Dedifferentiated amniotic fluid mesenchymal stem cell (primary cell): ENCODE measurements around the gene EDEM2.
A peak's percentile ranks its signal among the peaks of the same experiment; 100 is the strongest.
"Not testable (repeated sequence)": the region's sequence is repeated elsewhere in the genome, so short reads cannot be mapped to it uniquely, and the experiment has no call there.

Experiments
- DNase-seq: peaks from one replicate; pipeline ENCODE4 v3.0.0-alpha.2; 2016; ENCODE audit errors: extremely low spot score

The EDEM2 gene, protein sequence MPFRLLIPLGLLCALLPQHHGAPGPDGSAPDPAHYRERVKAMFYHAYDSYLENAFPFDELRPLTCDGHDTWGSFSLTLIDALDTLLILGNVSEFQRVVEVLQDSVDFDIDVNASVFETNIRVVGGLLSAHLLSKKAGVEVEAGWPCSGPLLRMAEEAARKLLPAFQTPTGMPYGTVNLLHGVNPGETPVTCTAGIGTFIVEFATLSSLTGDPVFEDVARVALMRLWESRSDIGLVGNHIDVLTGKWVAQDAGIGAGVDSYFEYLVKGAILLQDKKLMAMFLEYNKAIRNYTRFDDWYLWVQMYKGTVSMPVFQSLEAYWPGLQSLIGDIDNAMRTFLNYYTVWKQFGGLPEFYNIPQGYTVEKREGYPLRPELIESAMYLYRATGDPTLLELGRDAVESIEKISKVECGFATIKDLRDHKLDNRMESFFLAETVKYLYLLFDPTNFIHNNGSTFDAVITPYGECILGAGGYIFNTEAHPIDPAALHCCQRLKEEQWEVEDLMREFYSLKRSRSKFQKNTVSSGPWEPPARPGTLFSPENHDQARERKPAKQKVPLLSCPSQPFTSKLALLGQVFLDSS

DNA sequence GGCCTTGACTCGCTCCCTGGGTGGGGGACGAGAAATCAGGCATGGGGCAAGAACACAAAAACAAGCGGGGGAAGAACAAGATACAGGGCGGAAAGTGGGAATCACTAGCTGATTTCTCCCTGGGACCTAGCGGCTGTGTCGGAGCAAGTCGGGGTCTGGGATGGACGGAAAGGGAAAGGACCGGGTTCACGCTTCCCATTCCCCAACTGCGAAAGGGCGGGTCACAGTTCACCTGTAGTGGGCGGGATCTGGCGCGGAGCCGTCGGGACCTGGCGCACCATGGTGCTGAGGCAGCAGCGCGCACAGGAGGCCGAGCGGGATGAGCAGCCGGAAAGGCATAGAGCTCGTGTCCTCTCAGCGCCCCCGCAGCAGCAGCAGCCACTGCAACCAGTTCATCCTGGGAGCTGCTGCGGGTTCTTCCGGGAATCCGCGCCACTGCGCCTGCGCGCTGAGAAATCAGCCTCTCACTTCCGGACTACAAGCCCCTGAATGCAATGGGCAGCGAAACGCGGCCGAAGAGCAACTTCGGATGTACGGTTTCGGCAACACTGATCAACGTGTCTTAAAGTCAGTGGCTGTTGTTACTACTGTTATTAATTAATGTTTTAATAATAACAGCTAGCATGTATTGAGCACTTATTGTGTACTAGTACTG lies at the start of gene EDEM2:
EDEM2 (minus strand) TSS at position 417 of the 655 bp plus-strand sequence; CDS start at position 339, 78 bp downstream.
- peak; percentile 94 for DNase-seq

DNA sequence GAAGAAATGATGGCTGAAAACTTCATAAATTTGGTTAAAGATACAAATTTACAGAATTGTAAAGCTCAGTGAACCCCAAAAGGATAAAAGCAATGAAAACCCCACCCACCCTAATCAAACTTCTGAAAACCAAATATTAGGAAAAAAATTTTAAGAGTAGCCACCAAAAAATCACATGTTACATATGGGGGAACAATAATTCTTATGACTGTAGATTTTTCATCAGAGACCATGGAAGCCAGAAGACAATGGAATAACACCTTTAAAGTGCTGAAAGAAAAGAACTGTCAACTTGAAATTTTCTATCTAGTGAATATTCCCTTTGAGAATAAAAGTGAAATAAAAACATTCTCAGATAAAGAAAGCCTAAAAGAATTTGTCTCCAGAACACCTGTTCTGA lies 49.2 kb upstream of the EDEM2 start:
- DNase-seq = no peak

DNA sequence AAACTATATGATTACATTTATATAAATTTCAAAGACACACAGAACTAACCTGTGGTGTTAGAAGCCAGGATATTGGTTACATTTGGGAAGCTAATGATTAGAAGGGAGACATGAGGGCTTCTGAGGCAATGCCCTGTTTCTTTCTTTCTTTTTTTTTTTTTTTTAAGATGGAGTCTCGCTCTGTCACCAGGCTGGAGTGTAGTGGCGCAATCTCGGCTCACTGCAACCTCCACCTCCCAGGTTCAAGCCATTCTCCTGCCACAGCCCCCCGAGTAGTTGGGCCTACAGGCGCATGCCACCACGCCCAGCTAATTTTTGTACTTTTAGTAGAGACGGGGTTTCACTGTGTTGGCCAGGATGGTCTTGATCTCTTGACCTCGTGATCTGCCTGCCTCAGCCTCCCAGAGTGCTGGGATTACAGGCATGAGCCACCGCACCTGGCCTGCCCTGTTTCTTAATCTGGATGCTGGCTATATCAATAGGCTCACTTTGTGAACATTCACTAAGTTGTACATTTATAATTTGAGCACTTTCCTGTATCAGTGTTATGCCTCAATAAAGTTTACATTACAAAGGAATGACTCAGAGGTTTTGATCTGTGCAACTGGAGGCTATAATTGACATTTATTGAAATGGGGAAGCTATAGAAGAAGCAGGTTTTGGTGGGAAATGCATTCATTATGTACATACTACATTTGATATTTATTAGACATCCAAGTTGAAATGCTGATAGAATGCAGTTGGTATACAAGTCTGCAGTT lies 46.1 kb upstream of the EDEM2 start:
- DNase-seq = not testable (repeated sequence)

DNA sequence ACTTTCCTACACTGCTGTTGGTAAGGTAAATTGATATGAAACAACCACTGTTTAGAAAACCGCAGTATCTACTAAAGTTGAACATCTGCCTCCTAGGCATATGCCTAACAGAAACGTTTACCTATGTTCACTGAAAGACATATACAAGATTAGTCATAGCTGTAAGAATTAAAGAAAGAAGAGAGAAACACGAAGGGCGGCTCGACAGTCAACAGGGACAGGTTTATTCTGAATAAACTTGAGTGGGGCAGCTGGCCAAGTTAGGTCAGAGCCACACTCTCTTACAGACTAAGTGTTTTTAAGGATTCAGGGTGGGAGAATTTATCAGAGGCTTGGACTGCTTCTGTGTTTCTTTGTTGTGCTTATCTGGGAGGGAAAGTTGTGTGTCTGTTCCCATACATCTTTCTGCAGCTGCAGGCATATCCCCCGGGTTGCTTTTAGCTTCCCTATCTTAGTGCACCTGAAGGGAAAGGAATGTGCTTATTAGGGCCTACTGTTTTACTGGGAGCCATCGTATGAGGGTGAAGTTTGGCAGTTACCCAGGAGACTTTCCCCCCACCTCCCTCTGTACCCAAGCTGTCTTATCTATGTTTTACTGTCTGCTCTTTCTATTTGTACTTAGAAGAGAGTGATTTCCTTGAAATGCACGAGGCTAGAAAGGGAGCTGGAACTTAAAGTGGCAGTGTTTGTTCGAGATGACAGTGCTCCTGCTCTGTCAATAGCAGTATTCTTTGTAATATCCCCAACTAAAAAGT lies 45.2 kb upstream of the EDEM2 start:
- DNase-seq = no peak

DNA sequence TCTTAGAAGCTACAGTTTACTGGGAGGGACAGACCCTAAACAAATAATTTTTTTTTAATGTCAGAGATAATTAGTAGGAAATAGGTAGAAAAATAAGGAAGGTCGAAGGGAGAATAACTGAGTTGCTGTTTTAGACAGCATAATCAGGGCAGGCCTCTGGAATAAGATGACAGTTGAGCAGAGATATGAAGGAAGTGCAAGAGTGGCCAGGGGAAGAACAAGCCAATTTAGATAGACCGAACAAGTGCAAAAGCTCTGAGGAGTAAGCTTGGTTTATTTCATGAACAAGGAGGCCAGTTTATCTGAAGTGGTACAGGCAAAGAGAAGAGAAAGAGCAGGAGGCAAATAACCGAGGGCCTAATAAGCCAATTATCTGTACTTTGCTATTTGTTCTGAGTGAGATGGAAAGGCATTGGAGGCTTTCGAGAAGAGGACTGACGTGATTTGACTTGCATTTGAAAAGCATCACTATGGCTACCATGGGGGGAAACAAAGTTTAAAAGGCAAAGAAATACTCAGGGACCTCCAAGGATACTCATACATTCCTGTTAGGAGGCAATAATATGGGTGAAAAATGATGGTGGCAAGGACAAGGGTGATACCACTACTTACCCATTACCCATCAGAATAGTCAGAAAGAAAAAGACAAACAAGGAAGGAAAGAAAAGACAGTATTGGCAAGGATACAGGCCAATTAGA lies 44.4 kb upstream of the EDEM2 start:
- DNase-seq = no peak

DNA sequence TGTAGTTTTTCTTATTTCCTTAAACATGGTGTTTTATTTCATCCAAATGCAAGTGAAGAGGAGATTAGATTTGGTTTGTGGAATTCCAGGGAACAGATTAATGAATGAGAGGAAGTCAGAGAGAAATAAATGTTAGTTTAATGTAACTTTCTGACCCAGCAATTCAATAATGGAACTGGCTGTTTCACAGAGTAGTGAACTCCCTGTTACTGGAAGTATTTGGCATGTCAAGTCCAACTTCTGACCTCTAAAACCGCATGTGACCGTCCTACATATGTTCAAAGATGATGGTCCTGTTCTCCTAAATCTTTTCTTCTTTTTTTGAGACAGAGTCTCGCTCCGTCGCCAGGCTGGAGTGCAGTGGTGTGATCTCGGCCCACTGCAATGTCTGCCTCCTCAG lies 43.4 kb upstream of the EDEM2 start:
- no peak for DNase-seq

DNA sequence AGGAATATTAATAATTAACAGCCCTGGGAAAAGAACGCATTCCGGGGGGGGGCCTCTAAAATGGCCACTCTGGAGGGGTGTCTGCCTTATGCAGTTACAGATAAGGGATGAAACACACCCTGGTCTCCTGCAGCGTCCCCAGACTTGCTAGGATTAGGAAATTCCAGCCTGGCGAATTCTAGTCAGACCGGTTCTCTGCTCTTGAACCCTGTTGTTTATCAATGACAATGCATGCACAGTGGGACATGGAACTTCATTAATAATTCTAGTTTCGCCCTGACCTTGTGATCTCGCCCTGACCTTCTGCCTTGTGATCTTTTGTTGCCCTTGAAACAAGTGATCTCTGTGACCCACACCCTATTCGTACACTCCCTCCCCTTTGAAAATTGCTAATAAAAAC lies 42.1 kb upstream of the EDEM2 start:
- not testable (repeated sequence) for DNase-seq

DNA sequence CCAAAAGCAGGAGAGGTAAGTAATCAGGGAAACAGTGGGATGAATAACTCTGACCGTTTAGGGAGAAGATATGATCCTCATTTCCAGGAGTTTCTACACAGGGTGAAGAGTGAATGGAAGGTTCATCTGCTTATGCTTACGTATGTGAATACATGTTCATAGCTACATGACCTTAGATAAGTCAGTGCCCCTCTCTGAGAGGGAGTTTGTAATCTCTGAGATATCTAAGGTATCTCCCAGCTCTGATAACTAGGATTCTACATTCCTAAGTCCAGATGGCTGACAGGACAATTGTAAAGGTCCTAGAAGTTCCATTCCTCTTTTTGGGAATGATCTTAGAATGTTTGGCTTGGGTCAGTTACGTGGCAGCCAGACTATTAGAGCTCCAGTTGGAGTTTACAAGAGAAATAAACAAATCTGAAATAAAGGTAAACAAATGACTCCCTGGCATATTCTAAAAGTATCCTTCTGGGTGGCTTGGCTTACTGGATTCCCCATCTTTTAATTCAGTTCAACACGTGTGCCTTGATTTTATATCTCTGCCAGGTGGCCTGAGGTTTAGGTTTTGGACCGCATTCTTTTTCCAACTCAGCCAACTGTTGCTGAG lies 40.6 kb upstream of the EDEM2 start:
- no peak for DNase-seq

DNA sequence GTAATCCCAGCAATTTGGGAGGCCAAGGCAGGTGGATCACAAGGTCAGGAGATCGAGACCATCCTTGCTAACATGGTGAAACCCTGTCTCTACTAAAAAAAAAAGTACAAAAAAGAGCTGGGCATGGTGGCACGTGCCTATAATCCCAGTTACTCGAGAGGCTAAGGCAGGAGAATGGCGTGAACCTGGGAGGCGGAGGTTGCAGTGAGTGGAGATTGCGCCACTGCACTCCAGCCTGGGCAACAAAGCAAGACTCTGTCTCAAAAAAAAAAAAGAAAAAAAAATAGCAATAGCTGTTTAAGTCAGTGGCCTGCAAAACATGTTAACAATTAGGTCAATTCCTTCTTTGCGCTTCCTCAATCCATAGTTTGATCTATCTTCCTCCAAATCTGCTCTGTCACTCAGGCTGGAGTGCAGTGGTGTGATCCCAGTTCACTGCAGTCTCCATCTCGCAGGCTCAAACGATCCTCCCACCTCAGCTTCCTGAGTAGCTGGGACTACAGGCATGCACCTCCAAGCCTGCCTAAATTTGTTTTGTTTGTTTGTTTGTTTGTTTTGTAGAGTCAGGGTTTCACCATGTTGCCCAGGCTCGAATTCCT lies 39.7 kb upstream of the EDEM2 start:
- not testable (repeated sequence) for DNase-seq

DNA sequence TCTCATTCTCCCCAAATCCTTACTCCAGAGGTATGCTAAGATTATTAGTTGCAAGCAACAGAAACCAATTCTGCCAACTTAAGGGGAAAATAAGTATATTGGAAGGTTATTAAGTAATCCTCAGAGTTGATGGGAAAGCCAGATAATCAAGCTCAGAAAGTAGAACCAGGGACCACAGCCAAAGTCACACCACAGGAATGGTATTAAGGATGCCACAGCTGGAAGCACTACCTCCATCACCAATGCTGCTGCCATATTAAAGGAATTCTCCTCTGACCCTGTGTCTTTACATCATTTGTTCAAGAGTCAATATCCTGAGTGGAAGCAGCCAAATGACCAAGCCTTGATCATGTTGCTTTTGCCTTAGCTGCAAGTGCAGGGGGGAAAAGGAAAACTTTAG lies 34.6 kb upstream of the EDEM2 start:
- no peak for DNase-seq

DNA sequence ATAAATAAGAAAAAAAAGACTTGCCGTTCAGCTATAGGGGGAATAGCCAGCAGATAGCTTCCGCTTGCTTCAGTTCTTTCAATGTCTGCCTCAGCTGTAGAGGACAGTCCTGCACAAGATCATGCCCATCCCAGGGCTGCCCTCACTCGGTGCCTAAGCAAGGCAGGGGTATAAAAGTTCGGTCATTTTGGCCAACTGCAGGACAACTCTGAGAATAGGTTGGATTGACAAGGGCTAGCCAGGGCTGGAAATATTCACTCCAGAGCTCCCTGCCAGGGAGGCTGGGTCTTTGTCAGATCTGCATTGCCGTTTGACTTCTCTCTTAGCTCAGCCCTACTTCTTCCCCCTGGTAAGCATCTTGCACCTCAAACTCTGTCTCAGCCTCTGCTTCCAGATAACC lies 33.1 kb upstream of the EDEM2 start:
- DNase-seq = no peak

DNA sequence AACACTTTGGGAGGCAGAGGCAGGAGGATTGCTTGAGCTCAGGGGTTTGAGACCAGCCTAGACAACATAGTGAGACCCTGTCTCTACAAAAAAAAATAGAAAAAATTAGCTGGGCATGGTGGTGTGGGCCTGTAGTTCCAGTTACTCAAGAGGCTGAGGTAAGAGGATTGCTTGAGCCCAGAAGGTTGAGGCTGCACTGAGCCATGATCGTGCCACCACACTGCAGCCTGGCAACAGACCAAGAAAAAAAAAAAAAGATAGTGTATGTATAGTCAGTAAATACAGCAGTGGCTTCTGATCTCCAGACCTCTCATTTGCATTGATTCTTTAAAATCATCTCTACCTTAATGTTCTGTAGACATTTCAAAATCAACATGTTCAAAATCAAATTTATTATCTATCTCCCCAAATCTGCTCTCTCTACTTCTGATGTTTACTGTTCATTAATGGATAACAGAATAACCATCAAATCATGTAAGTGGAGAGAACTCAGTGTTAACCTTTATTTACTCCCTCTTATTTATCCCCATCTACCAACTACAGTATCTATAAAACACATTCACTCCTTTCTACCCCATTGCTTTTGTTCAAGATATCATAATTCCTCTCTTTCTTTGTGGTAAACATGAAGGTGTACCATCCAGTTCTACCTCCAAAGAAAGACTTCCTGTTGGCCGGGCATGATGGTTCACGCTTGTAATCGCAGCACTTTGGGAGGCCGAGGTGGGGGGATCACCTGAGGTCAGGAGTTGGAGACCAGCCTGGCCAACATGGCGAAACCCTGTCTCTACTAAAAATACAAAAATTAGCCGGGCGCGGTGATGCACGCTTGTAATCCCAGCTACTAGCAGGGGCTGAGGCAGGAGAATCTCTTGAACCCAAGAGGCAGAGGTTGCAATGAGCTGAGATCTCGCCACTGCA lies 32.4 kb upstream of the EDEM2 start:
- DNase-seq = no peak

DNA sequence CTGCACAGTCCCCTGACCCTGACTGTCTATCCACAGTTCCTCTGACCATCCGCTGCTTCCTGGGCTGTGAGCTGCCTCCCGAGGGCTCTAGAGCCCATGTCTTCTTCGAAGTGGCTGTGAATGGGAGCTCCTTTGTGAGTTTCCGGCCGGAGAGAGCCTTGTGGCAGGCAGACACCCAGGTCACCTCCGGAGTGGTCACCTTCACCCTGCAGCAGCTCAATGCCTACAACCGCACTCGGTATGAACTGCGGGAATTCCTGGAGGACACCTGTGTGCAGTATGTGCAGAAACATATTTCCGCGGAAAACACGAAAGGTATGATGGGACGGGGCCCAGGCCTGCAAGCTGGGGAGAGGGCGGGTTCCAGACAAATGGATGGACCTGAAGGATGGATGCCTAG lies 29.0 kb upstream of the EDEM2 start:
- DNase-seq = no peak

DNA sequence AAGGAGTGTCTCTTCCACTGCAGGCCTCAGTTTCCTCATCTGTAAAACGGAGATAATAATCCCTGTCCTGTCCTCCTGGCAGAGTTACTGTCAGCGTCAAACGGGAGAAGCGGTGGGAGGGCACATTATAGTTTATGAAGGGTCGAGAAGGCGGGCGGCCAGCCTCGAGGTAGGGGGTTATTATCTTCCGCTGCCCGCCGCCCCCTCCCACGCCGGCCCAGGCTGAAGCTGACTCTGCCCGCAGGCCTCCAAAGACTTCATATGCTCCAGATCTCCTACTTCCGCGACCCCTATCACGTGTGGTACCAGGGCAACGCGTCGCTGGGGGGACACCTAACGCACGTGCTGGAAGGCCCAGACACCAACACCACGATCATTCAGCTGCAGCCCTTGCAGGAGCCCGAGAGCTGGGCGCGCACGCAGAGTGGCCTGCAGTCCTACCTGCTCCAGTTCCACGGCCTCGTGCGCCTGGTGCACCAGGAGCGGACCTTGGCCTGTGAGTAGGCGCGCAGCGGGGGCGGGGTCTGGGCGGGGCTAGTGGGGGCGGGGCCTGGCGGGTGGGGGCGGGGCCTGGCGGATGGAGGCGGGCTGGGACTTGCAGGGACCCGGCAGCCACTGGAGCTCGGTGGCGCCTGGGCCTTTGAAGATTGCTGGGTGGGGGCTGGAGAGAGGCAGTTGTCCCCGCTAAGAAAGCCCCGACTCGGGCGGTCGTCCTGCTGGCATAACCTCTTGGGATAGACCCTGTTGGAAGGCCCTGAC lies 27.5 kb upstream of the EDEM2 start:
- no peak for DNase-seq

DNA sequence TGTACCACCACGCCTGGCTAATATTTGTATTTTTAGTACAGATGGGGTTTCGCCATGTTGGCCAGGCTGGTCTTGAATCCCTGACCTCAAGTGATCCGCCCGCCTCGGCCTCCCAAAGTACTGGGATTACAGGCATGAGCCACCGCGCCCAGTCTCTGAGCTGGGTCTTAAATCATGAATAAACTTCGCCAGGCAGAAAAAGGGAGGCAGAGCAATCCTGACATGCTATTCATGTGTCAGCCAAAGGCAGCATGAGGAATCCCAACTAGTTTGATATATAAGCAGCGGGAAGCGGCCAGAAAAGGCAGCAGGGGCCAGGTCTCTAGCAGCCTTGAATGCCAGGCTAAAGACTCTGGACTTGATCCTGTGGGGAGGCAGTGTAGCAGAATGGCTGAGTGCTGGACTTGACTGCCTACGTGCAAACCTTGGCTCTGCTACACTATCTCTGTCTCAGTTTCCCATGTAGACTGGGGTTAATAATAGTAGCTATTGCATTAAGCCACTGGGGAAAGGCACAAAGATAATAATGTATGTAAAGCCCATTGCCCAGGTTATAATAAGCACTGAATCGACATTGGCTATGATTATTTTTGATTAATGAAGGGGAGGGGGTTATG lies 26.5 kb upstream of the EDEM2 start:
- DNase-seq = no peak

DNA sequence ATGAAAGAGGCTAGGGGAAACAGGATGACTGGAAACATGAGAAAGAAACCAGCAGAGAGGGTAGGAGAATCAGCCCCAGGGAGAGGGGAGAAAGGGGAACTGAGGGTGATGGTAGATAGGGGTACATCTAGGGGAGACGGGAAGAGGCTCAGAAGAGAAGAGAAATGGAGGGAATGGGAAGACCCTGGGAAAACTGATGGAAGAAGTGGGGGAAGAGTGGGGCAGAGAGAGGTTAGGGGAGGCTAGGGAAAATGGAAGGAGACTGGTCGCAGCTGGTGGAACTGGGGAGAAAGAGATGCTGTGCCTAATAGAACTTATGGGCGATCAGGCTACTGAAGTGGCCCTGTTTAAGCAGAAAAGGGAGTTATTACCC lies 25.3 kb upstream of the EDEM2 start:
- no peak for DNase-seq

DNA sequence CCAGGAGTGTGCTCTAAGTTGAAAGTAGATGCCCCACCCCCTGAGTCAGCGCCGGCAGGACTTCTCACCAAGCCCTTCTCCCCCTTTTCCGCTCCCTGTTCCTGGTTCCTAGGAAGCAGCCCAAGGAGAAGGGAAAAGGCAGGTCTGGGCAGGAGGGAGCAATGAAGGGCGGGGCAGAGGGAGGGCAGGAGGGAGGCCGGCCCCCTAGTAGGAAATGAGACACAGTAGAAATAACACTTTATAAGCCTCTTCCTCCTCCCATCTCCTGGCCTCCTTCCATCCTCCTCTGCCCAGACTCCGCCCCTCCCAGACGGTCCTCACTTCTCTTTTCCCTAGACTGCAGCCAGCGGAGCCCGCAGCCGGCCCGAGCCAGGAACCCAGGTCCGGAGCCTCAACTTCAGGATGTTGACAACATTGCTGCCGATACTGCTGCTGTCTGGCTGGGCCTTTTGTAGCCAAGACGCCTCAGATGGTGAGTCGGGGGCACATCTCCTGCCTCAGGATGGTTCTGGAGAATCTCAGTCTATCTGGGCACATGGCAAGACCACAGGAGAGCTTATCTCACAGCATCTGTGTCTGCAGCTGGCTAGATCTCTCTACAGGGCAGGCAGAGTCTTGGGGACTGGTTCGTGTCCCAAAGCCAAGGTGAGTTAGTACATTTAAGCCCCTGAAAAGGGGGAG lies 24.8 kb upstream of the EDEM2 start, which contains the start of gene PROCR:
PROCR (plus strand) TSS at position 320 of the 681 bp plus-strand sequence; CDS start at position 403, 83 bp downstream.
- peak; percentile 58 for DNase-seq
